Keratinocyte (primary cell): Measurements from ENCODE around the gene POU6F1.

Experiments
- EZH2 ChIP-seq: IDR thresholded peaks from one replicate; pipeline ENCODE4 v1.6.1; 2012; ENCODE audit warnings: inconsistent platforms, mild to moderate bottlenecking, low read length, moderate library complexity
- TF ChIP-seq, protein P1 (sequence below), 3 experiments: IDR thresholded peaks in 1 of 3; conservative IDR thresholded peaks in 1 of 3; optimal IDR thresholded peaks in 1 of 3; 2 replicates in 2 of 3; 3 replicates in 1 of 3; pipeline versions ENCODE3 to v1.5.1; 2011; ENCODE audit warnings: low read length in 3 of 3, mild to moderate bottlenecking in 3 of 3, moderate library complexity in 2 of 3, control low read depth in 1 of 3, inconsistent platforms in 1 of 3; ENCODE audit not compliant: insufficient read depth in 2 of 3; ENCODE audit errors: extremely low read depth in 1 of 3

- TF ChIP-seq, protein P1, sequence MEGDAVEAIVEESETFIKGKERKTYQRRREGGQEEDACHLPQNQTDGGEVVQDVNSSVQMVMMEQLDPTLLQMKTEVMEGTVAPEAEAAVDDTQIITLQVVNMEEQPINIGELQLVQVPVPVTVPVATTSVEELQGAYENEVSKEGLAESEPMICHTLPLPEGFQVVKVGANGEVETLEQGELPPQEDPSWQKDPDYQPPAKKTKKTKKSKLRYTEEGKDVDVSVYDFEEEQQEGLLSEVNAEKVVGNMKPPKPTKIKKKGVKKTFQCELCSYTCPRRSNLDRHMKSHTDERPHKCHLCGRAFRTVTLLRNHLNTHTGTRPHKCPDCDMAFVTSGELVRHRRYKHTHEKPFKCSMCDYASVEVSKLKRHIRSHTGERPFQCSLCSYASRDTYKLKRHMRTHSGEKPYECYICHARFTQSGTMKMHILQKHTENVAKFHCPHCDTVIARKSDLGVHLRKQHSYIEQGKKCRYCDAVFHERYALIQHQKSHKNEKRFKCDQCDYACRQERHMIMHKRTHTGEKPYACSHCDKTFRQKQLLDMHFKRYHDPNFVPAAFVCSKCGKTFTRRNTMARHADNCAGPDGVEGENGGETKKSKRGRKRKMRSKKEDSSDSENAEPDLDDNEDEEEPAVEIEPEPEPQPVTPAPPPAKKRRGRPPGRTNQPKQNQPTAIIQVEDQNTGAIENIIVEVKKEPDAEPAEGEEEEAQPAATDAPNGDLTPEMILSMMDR (optimal IDR thresholded peaks at IDR 0.05 in 1 of 3, IDR thresholded peaks at IDR 0.05 in 1 of 3, conservative IDR thresholded peaks at IDR 0.05 in 1 of 3; ENCODE audit: extremely low read depth in 1 of 3, insufficient read depth in 2 of 3, low read length in 3 of 3): peak in 1 of 3 experiments; percentile 33
- TF ChIP-seq EZH2: no peak
Measured at GRCh38 chr12:51192284-51192671, 25.6 kb downstream of the POU6F1 start.
